ENCODE results near the gene PRR22. TPM values are rescaled to one million over a fixed set of nuclear protein-coding genes. Genes with fewer than 3 reads are reported as not detected.

The PRR22 gene
- total and polyA plus RNA-seq, 9 of the 15 experiments (the other 6 are each of a cell fraction or from before 2014, with no cell fraction given), result 0.03 to 12.0 (median 2.0) TPM; not detected in 1

DNA sequence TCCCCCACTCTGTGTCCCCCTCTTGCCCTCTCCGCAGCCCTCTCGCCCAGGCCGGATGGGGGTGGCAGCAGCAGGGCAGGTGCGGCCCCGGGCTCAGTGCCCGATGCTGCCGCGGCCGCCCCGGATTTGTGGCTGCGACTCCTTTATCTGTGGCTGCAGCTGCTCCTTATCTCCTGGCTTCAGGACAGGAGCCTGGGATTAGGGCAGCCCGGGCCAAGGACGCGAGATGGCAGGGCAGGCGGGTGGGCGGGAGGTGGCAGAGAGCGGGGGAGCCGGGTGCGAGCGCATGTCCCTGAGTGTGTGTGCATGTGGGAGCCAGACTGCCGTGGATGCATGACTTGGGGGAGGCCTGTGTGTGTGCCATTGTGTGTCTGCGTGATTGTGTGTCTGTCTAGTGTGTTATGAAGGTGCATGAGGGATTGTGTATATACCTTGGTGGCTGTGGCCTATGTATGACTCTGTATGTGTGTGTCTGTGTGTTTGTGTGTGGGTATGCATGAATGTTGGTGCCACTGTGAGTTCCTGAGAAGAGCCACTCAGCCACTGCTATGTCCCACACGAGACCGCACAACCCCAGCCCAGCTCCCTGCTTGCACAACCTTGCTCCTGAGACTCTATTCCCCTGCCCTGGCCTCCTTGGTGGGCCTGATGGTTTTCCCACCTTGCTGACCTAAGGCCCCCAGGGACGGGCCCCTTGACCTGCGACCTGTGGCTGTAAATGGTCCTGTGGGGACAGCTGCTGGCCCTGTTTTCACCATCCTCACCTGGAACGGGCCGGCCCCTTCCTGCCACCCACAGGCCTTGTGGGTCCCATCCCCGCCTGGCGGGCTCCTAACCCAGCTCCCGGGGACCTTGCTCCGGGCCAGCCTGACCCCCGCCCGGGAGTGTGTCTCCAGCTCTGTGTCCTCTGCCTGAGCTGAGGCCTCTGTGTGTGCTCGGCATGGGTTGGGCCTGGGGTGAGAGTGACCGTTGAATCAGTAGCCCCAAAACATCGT lies 15.0 kb upstream of the PRR22 start (continued):
- TF ChIP-seq ZNF175 (CRISPR knock-in tag; IDR thresholded peaks at IDR 0.05; ENCODE audit: low read depth), result peak; percentile 89
- TF ChIP-seq KDM2B (CRISPR knock-in tag; IDR thresholded peaks at IDR 0.05), result peak; percentile 78; the same call in 1 of the 2 replicates
- no peak for TF ChIP-seq DDX20 (tag; IDR thresholded peaks at IDR 0.05; ENCODE audit: low read depth)
- peak; percentile 92 for TF ChIP-seq DMBX1 (CRISPR knock-in tag; IDR thresholded peaks at IDR 0.05; ENCODE audit: borderline replicate concordance)
- TF ChIP-seq NR1H2 (CRISPR knock-in tag; IDR thresholded peaks at IDR 0.05), result no peak
- no peak for TF ChIP-seq ETS2 (tag; IDR thresholded peaks at IDR 0.05; ENCODE audit: borderline replicate concordance, poor library complexity, severe bottlenecking)
- TF ChIP-seq C11orf30 (IDR thresholded peaks at IDR 0.05; ENCODE audit: low read depth), result no peak
- no peak for TF ChIP-seq ZFPM2 (CRISPR knock-in tag; IDR thresholded peaks at IDR 0.05)
- no peak for TF ChIP-seq ZNF224 (CRISPR knock-in tag; IDR thresholded peaks at IDR 0.05)
- TF ChIP-seq NONO (IDR thresholded peaks at IDR 0.05; ENCODE audit: low read depth in 2 of 2, low read length in 1 of 2), result peak in 1 of 2 experiments; percentile 95; a peak in 2 of 4 replicates
- TF ChIP-seq POLR2AphosphoS2 (IDR thresholded peaks at IDR 0.05; ENCODE audit: low read length), result no peak
- no peak for TF ChIP-seq PYGO2 (tag; IDR thresholded peaks at IDR 0.05)
- TF ChIP-seq, protein P1, sequence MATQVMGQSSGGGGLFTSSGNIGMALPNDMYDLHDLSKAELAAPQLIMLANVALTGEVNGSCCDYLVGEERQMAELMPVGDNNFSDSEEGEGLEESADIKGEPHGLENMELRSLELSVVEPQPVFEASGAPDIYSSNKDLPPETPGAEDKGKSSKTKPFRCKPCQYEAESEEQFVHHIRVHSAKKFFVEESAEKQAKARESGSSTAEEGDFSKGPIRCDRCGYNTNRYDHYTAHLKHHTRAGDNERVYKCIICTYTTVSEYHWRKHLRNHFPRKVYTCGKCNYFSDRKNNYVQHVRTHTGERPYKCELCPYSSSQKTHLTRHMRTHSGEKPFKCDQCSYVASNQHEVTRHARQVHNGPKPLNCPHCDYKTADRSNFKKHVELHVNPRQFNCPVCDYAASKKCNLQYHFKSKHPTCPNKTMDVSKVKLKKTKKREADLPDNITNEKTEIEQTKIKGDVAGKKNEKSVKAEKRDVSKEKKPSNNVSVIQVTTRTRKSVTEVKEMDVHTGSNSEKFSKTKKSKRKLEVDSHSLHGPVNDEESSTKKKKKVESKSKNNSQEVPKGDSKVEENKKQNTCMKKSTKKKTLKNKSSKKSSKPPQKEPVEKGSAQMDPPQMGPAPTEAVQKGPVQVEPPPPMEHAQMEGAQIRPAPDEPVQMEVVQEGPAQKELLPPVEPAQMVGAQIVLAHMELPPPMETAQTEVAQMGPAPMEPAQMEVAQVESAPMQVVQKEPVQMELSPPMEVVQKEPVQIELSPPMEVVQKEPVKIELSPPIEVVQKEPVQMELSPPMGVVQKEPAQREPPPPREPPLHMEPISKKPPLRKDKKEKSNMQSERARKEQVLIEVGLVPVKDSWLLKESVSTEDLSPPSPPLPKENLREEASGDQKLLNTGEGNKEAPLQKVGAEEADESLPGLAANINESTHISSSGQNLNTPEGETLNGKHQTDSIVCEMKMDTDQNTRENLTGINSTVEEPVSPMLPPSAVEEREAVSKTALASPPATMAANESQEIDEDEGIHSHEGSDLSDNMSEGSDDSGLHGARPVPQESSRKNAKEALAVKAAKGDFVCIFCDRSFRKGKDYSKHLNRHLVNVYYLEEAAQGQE (IDR thresholded peaks at IDR 0.05; ENCODE audit: borderline replicate concordance), result peak; percentile 69; the same call in 1 of the 2 replicates
- TF ChIP-seq, protein P1 (CRISPR knock-in tag; IDR thresholded peaks at IDR 0.05; ENCODE audit: low read depth), result no peak
- TF ChIP-seq NEUROD1 (IDR thresholded peaks at IDR 0.05; ENCODE audit: borderline replicate concordance, low read depth, low read length, partially characterized antibody), result peak; percentile 88
- peak; percentile 70; the same call in 1 of the 2 replicates for TF ChIP-seq TARDBP (IDR thresholded peaks at IDR 0.05)

Data from K562 (cell line).